Astrocyte of the spinal cord (primary cell): ENCODE results near the gene TM7SF2.

Experiments
- DNase-seq: peaks from one replicate; pipeline ENCODE4 v3.0.0; 2011; ENCODE audit warnings: low read depth, low spot score
- H3K4me3 ChIP-seq: 2 replicates; pipeline ENCODE4 v1.5.1; 2011; ENCODE audit warnings: low read depth, mild to moderate bottlenecking, low read length, moderate library complexity
- in situ Hi-C: cut with HindIII; loops from 2 replicates; pipeline ENCODE4 v1.10.0; 2017; ENCODE audit warnings: low sequenced_read_pairs
- TF ChIP-seq, protein P1 (sequence below): IDR thresholded peaks from 2 replicates; pipeline ENCODE4 v1.5.1; 2012; ENCODE audit warnings: low read depth, mild to moderate bottlenecking, low read length, inconsistent platforms

Gene TM7SF2

GRCh38 chr11:65067446-65067845 is 44.2 kb upstream of the TM7SF2 start:
- no peak overlapping the region for H3K4me3 ChIP-seq
- DNase-seq: no peak
- in situ Hi-C loops: no loop called here
- TF ChIP-seq, protein P1, sequence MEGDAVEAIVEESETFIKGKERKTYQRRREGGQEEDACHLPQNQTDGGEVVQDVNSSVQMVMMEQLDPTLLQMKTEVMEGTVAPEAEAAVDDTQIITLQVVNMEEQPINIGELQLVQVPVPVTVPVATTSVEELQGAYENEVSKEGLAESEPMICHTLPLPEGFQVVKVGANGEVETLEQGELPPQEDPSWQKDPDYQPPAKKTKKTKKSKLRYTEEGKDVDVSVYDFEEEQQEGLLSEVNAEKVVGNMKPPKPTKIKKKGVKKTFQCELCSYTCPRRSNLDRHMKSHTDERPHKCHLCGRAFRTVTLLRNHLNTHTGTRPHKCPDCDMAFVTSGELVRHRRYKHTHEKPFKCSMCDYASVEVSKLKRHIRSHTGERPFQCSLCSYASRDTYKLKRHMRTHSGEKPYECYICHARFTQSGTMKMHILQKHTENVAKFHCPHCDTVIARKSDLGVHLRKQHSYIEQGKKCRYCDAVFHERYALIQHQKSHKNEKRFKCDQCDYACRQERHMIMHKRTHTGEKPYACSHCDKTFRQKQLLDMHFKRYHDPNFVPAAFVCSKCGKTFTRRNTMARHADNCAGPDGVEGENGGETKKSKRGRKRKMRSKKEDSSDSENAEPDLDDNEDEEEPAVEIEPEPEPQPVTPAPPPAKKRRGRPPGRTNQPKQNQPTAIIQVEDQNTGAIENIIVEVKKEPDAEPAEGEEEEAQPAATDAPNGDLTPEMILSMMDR: no peak

GRCh38 chr11:65069217-65069616 is 42.5 kb upstream of the TM7SF2 start:
- DNase-seq: no peak
- TF ChIP-seq, protein P1: no peak
- in situ Hi-C loops: no loop called here
- H3K4me3 ChIP-seq: no peak overlapping the region

GRCh38 chr11:65071907-65072630 is 39.6 kb upstream of the TM7SF2 start:
- DNase-seq: no peak
- TF ChIP-seq, protein P1: no peak
- in situ Hi-C loops: no loop called here
- H3K4me3 ChIP-seq: no peak overlapping the region

GRCh38 chr11:65072631-65072966 is 39.1 kb upstream of the TM7SF2 start:
- no peak overlapping the region for H3K4me3 ChIP-seq
- DNase-seq: no peak
- TF ChIP-seq, protein P1: no peak
- in situ Hi-C loops: no loop called here

GRCh38 chr11:65077451-65077850 is 34.2 kb upstream of the TM7SF2 start:
- no peak for DNase-seq
- in situ Hi-C loops: no loop called here
- TF ChIP-seq, protein P1: no peak
- no peak overlapping the region for H3K4me3 ChIP-seq

DNA sequence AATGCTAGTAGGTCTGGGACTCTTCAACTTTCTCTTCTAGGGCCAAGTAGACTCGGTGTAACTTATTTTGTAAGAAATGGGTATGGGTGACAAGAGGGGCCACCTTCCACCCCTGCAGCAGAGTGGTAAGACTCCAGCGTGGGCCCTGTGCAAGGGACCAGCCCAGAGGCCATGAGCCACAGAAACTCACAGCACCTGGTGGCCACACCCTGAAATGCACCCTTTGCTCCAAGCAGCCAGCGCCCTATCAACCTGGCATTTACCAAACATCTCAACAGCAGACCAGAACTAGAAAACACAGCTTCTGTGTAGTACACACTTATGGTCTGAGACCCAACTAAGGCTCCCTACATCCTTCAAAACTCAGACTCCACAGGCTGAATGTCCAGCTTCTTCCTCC is 33.5 kb upstream of the TM7SF2 start:
- peak; percentile 15 for DNase-seq
- H3K4me3 ChIP-seq: no peak overlapping the region
- in situ Hi-C loops: no loop called here
- TF ChIP-seq, protein P1: peak; percentile 68

- in situ Hi-C loops: no loop called here
- TF ChIP-seq, protein P1: no peak
- no peak overlapping the region for H3K4me3 ChIP-seq
- no peak for DNase-seq
Measured at GRCh38 chr11:65078786-65079342, 32.8 kb upstream of the TM7SF2 start.
